OCI-LY3 (cell line): ENCODE data around the gene DOCK4.

Experiments
- H2AFZ ChIP-seq: fragments of 200-600, 300-600 bp; shearing (Covaris generic); 2 replicates; pipeline ENCODE4 v1.6.0; 2014; ENCODE audit warnings: antibody characterized with exemption, low read depth, low read length
- H3K27ac ChIP-seq: fragments of 200-600, 300-600 bp; sonication (generic); 2 replicates; pipeline ENCODE4 v1.5.1; 2014; ENCODE audit warnings: mild to moderate bottlenecking, low read length, moderate library complexity, mixed read lengths
- H3K27me3 ChIP-seq: fragments of 200-600, 300-600 bp; sonication (generic); 2 replicates; pipeline ENCODE4 v1.6.1; 2014; ENCODE audit warnings: low read depth, low read length, mixed read lengths
- H3K36me3 ChIP-seq: fragments of 200-600, 300-600 bp; sonication (generic); replicated peaks from 2 replicates; pipeline ENCODE3; 2014; ENCODE audit warnings: low read depth, low read length, mixed read lengths
- H3K4me1 ChIP-seq: fragments of 300-600, 200-600 bp; sonication (generic); 2 replicates; pipeline ENCODE4 v1.6.1; 2014; ENCODE audit warnings: low read length, mixed read lengths
- H3K4me2 ChIP-seq: fragments of 200-600, 300-600 bp; sonication (generic); 2 replicates; pipeline ENCODE4 v1.6.1; 2014; ENCODE audit warnings: low read length, mixed read lengths
- H3K4me3 ChIP-seq: fragments of 300-600, 200-600 bp; sonication (generic); 2 replicates; pipeline ENCODE4 v1.5.1; 2014; ENCODE audit warnings: antibody characterized with exemption, mild to moderate bottlenecking, low read length, moderate library complexity
- H3K79me2 ChIP-seq: fragments of 300-600, 200-600 bp; shearing (Covaris generic); 2 replicates; pipeline ENCODE4 v1.6.1; 2014; ENCODE audit warnings: mild to moderate bottlenecking, low read length, mixed read lengths
- H3K9ac ChIP-seq: fragments of 300-600, 200-600 bp; shearing (Covaris generic); 2 replicates; pipeline ENCODE4 v1.6.0; 2014; ENCODE audit warnings: mild to moderate bottlenecking, low read length, moderate library complexity
- H3K9me3 ChIP-seq: fragments of 200-600, 300-600 bp; shearing (Covaris generic); 2 replicates; pipeline ENCODE4 v1.6.1; 2014; ENCODE audit warnings: low read length, mixed read lengths; ENCODE audit not compliant: insufficient read depth
- H4K20me1 ChIP-seq: fragments of 200-600, 300-600 bp; sonication (generic); 2 replicates; pipeline ENCODE4 v1.6.1; 2016; ENCODE audit warnings: low read length, mixed read lengths; ENCODE audit not compliant: insufficient read depth
- EZH2phosphoT487 ChIP-seq: fragments of 200-600 bp; shearing (Covaris generic); IDR thresholded peaks from 2 replicates; pipeline ENCODE4 v1.6.1; 2018; ENCODE audit warnings: antibody characterized with exemption, mixed run types, low read depth
- TF ChIP-seq, protein P1 (sequence below): fragments of 200-600, 300-600 bp; sonication (generic); IDR thresholded peaks from 2 replicates; pipeline ENCODE4 v1.5.1; 2014; ENCODE audit warnings: antibody characterized with exemption, low read length, low read depth

DOCK4 gene

DNA sequence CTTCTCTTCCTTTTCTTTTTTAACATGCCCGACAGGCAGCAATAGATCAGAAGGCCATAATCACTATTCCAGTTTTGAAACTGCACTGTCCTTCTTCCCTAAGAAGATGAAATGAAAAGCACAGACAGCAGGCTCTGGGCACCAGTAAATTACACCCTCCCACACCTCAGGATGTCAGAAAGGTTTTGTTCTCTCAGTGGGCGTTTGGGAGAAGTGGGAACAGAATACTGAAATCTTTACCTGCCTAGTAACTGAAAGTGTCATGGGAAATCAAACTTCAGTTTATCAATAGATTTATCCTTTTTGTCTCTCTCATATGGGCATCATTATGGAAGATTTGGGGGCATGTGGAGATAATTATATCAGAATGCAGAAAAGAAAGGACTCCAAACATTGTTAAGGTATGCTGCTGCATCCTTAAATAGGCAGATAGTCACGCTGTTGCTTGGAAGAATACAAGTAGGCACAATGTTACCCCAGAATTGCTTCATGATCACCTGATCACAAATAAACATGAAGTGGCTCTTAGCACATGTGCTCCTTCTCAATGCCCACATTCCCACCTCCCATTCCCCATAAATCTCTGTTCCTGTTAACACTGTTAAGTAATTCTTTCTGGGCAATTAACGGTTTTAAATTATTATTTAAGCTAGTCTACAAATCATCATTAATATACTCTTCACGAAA, 113.3 kb downstream of the DOCK4 start:
- Histone ChIP-seq H3K4me2 (no peak overlapping the region), H2AFZ (no peak overlapping the region), H3K79me2 (no peaks in the 10 kb centered on the region), H3K4me1 (no peaks in the 10 kb centered on the region), H3K27ac (no peak overlapping the region), H4K20me1 (no peaks in the 10 kb centered on the region), H3K36me3 (no peaks in the 10 kb centered on the region), H3K9ac (no peak overlapping the region), H3K4me3 (no peak overlapping the region), H3K27me3 (no peaks in the 10 kb centered on the region), H3K9me3 (no peaks in the 10 kb centered on the region)
- TF ChIP-seq, protein P1, sequence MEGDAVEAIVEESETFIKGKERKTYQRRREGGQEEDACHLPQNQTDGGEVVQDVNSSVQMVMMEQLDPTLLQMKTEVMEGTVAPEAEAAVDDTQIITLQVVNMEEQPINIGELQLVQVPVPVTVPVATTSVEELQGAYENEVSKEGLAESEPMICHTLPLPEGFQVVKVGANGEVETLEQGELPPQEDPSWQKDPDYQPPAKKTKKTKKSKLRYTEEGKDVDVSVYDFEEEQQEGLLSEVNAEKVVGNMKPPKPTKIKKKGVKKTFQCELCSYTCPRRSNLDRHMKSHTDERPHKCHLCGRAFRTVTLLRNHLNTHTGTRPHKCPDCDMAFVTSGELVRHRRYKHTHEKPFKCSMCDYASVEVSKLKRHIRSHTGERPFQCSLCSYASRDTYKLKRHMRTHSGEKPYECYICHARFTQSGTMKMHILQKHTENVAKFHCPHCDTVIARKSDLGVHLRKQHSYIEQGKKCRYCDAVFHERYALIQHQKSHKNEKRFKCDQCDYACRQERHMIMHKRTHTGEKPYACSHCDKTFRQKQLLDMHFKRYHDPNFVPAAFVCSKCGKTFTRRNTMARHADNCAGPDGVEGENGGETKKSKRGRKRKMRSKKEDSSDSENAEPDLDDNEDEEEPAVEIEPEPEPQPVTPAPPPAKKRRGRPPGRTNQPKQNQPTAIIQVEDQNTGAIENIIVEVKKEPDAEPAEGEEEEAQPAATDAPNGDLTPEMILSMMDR: no peak
- no peak for TF ChIP-seq EZH2phosphoT487

DNA sequence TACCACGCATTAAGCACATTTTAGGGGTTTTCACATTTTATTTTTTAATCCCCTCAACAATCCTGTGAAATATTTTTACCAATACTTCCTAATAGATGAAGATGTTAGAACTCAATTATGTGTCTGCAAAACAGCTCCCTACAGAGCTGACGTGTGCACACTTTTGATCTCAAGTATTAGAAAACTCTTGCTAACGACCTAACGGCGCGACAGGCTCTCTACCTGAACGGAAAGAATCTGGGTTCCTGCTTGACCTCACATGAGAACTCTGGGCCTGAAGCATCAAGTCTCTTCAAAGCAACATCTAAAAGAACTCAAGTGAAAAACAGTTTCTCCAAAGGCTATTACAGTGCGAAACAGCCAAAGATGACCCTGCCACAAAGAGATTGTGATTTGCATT, 113.9 kb downstream of the DOCK4 start:
- H3K79me2 ChIP-seq: no peaks in the 10 kb centered on the region
- TF ChIP-seq, protein P1: no peak
- no peak for TF ChIP-seq EZH2phosphoT487
- H3K36me3 ChIP-seq: no peaks in the 10 kb centered on the region
- H3K4me2 ChIP-seq: no peak overlapping the region
- H3K9me3 ChIP-seq: no peaks in the 10 kb centered on the region
- no peak overlapping the region for H3K9ac ChIP-seq
- no peaks in the 10 kb centered on the region for H4K20me1 ChIP-seq
- H3K4me1 ChIP-seq: no peaks in the 10 kb centered on the region
- H2AFZ ChIP-seq: no peak overlapping the region
- H3K27ac ChIP-seq: no peak overlapping the region
- no peaks in the 10 kb centered on the region for H3K27me3 ChIP-seq
- no peak overlapping the region for H3K4me3 ChIP-seq

DNA sequence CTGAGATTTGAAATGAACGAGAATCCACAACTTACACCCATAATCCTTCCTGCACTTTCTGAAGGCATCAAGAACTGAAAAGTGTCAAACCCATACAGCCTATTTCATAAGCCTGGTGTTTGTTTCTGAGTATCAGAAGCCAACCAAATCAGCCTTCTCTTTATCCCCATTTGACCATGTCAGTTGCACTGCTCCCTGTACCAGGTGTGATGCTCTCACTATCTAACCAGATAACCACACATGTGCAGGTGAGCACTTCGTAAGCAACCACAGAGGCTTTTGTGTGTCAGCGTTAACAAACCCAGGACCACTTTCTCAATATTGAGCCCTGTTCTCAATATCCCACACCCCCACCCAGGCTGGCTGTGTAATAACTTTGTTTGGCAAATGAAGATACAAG, 114.4 kb downstream of the DOCK4 start:
- Histone ChIP-seq H2AFZ (no peak overlapping the region), H3K9ac (no peak overlapping the region), H3K27me3 (no peaks in the 10 kb centered on the region), H4K20me1 (no peaks in the 10 kb centered on the region), H3K36me3 (no peaks in the 10 kb centered on the region), H3K4me3 (no peak overlapping the region), H3K79me2 (no peaks in the 10 kb centered on the region), H3K4me1 (no peaks in the 10 kb centered on the region), H3K27ac (no peak overlapping the region), H3K4me2 (no peak overlapping the region), H3K9me3 (no peaks in the 10 kb centered on the region)
- no peak for TF ChIP-seq EZH2phosphoT487
- TF ChIP-seq, protein P1: no peak

DNA sequence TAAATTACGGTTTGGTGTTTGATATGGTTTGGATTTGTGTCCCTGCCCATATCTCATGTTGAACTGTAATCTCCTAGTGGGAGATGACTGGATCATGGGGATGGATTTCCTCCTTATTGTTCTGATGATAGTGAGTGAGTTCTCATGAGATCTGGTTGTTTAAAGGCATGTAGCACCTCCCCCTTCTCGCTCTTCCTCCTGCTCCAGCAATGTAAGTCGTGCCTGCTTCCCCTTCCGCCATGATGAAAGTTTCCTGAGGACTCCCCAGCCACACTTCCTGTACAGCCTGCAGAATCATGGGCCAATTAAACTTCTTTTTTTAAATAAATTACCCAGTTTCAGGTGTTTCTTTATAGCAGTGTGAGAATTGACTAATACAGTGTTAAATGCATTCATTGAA, 116.6 kb downstream of the DOCK4 start:
- Histone ChIP-seq H3K4me1 (peaks cover 7% of the 10 kb centered on the region), H3K9ac (no peak overlapping the region), H3K27me3 (peaks cover 13% of the 10 kb centered on the region), H3K27ac (no peak overlapping the region), H3K4me3 (no peak overlapping the region), H3K9me3 (no peaks in the 10 kb centered on the region), H3K4me2 (no peak overlapping the region), H3K79me2 (no peaks in the 10 kb centered on the region), H2AFZ (no peak overlapping the region), H4K20me1 (no peaks in the 10 kb centered on the region), H3K36me3 (no peaks in the 10 kb centered on the region)
- no peak for TF ChIP-seq EZH2phosphoT487
- TF ChIP-seq, protein P1: no peak
